K562 (cell line): ENCODE data around the gene HRCT1. TPM values are rescaled to one million over a fixed set of nuclear protein-coding genes. Genes with fewer than 3 reads are reported as not detected.
"Not testable (repeated sequence)": the region's sequence is repeated elsewhere in the genome, so short reads cannot be mapped to it uniquely, and the experiment has no call there.

Experiments used
- ATAC-seq: fragments of 200-7000 bp; cut with Tn5 transposase; 3 replicates; pipeline ENCODE4 v1.9.1; 2020; ENCODE audit warnings: moderate library complexity
- BruUV-seq: library from RNA; stranded (reverse); fragments of 400-500 nt; replicated peaks from 2 replicates; lab custom pipeline; 2021; lab: Mats Ljungman, UMichigan
- CTCF ChIA-PET: fragments of 300-600 bp; formaldehyde crosslinking; extraction: SDS; loops from one replicate; lab custom pipeline; 2021; ENCODE audit warnings: low intra/inter-chr PET ratio; lab: Yijun Ruan, JAX
- POLR2A ChIA-PET: fragments of 300-600, 350-650 bp; sonication (Branson Sonifier 250); formaldehyde crosslinking; extraction: SDS; loops from one replicate; lab custom pipeline; 2021; ENCODE audit warnings: antibody characterized with exemption, inconsistent platforms; lab: Yijun Ruan, JAX
- DNase-seq, 4 experiments: peaks; one replicate each; pipeline versions ENCODE4 v3.0.0 to v3.0.0-alpha.2; 2011 to 2018; ENCODE audit warnings: low spot score in 3 of 4, mixed read lengths in 3 of 4; ENCODE audit errors: extremely low read depth in 1 of 4
- FAIRE-seq: peaks from 2 replicates; lab custom pipeline; 2011; peaks lifted over from hg19 to GRCh38; lab: Jason Lieb, UNC
- H2AFZ ChIP-seq: 2 replicates; pipeline ENCODE4 v1.6.0; 2011; ENCODE audit warnings: low read depth, low read length, control low read depth, inconsistent platforms
- H3K27ac ChIP-seq: fragments of 200-600 bp; 3 replicates; pipeline ENCODE4 v1.8.0; 2011; ENCODE audit warnings: low read depth, mild to moderate bottlenecking, control low read depth, inconsistent platforms, low read length, moderate library complexity, mixed read lengths; ENCODE audit errors: extremely low read depth
- H3K27me3 ChIP-seq, 2 experiments: fragments of 300-600 bp in 1 of 2; 2 replicates in 1 of 2; 3 replicates in 1 of 2; pipeline versions ENCODE4 v1.6.0 to v1.8.0; 2011; ENCODE audit warnings: inconsistent platforms in 2 of 2, low read length in 2 of 2, mild to moderate bottlenecking in 1 of 2, mixed read lengths in 1 of 2, moderate library complexity in 1 of 2; ENCODE audit not compliant: control insufficient read depth in 2 of 2, insufficient read depth in 2 of 2
- H3K36me3 ChIP-seq: fragments of 300-600 bp; 3 replicates; pipeline ENCODE4 v1.8.0; 2011; ENCODE audit warnings: mild to moderate bottlenecking, low read length, inconsistent platforms; ENCODE audit not compliant: control insufficient read depth, insufficient read depth
- H3K4me1 ChIP-seq, 2 experiments: fragments of 200-600 bp in 1 of 2; replicated peaks in 1 of 2; 2 replicates in 1 of 2; 3 replicates in 1 of 2; pipeline versions ENCODE4 v1.5.1 to v1.8.0; 2011; ENCODE audit warnings: inconsistent platforms in 2 of 2, low read length in 2 of 2, mild to moderate bottlenecking in 1 of 2, mixed read lengths in 1 of 2, moderate library complexity in 1 of 2; ENCODE audit not compliant: control insufficient read depth in 2 of 2, insufficient read depth in 2 of 2
- H3K4me2 ChIP-seq: 2 replicates; pipeline ENCODE4 v1.6.1; 2011; ENCODE audit warnings: low read length, control low read depth, inconsistent platforms, mixed read lengths; ENCODE audit not compliant: insufficient read depth
- H3K4me3 ChIP-seq: fragments of 200-600 bp; sonication (generic), shearing (Covaris generic); 2 replicates; pipeline ENCODE4 v1.5.1; 2016; ENCODE audit warnings: control low read depth, inconsistent platforms
- H3K79me2 ChIP-seq: fragments of 200-600 bp; 3 replicates; pipeline ENCODE4 v1.8.0; 2011; ENCODE audit warnings: low read length, inconsistent platforms; ENCODE audit not compliant: control insufficient read depth, insufficient read depth
- H3K9ac ChIP-seq, 2 experiments: 2 replicates each; pipeline versions ENCODE4 v1.6.0 to v1.6.1; 2011; ENCODE audit warnings: low read depth in 2 of 2, low read length in 2 of 2, control low read depth in 1 of 2, inconsistent platforms in 1 of 2, mild to moderate bottlenecking in 1 of 2, mixed read lengths in 1 of 2; ENCODE audit not compliant: insufficient read depth in 1 of 2
- H3K9me1 ChIP-seq: one replicate; pipeline ENCODE4 v1.6.0; 2011; ENCODE audit warnings: inconsistent platforms, mild to moderate bottlenecking, low read length, moderate library complexity; ENCODE audit not compliant: control insufficient read depth, insufficient read depth
- H3K9me3 ChIP-seq: replicated peaks from 2 replicates; pipeline ENCODE4 v1.5.1; 2011; ENCODE audit warnings: low read depth, low read length, inconsistent platforms; ENCODE audit not compliant: control insufficient read depth, insufficient read depth
- H4K20me1 ChIP-seq: replicated peaks from 2 replicates; pipeline ENCODE4 v1.6.1; 2011; ENCODE audit warnings: low read length, inconsistent platforms, mixed read lengths; ENCODE audit not compliant: control insufficient read depth, insufficient read depth
- CAMTA2 ChIP-seq: fragments of 250-450 bp; sonication (Bioruptor Pico); conservative IDR thresholded peaks from 2 replicates; pipeline ENCODE4 v1.5.1; 2022
- CHCHD3 ChIP-seq: fragments of 250-450 bp; sonication (Bioruptor Pico); IDR thresholded peaks from 2 replicates; pipeline ENCODE4 v2.1.2; 2022; ENCODE audit warnings: mild to moderate bottlenecking
- E2F8 ChIP-seq: fragments of 450-650 bp; IDR thresholded peaks from 2 replicates; pipeline ENCODE4 v1.7.1; 2018; ENCODE audit warnings: mild to moderate bottlenecking, low read depth; ENCODE audit not compliant: partially characterized antibody
- GATAD2A ChIP-seq: fragments of 450-650 bp; IDR thresholded peaks from 2 replicates; pipeline ENCODE4 v1.6.1; 2017
- IRF1 ChIP-seq: sonication (generic); formaldehyde crosslinking; IDR thresholded peaks from 2 replicates; pipeline ENCODE4 v1.8.0; 2022; ENCODE audit warnings: missing genetic modification reagents, mild to moderate bottlenecking, borderline replicate concordance
- MAZ ChIP-seq, 2 experiments: fragments of 450-650 bp in 1 of 2; sonication (generic) in 1 of 2; formaldehyde crosslinking; IDR thresholded peaks in 1 of 2; conservative IDR thresholded peaks in 1 of 2; 2 replicates each; pipeline versions ENCODE4 v1.4.0 to v1.5.0; 2020; ENCODE audit warnings: mild to moderate bottlenecking in 1 of 2, missing genetic modification reagents in 1 of 2
- RB1 ChIP-seq: fragments of 450-650 bp; IDR thresholded peaks from 2 replicates; pipeline ENCODE4 v1.6.1; 2017; ENCODE audit warnings: low read depth, mild to moderate bottlenecking
- STAT5B ChIP-seq: fragments of 250-450 bp; sonication (Bioruptor Pico); IDR thresholded peaks from 2 replicates; pipeline ENCODE4 v1.8.0; 2021; ENCODE audit warnings: mild to moderate bottlenecking, inconsistent platforms
- TAF1 ChIP-seq: IDR thresholded peaks from 2 replicates; pipeline ENCODE4 v1.6.1; 2011; ENCODE audit warnings: mild to moderate bottlenecking, low read length, moderate library complexity; ENCODE audit not compliant: insufficient read depth, control insufficient read depth, severe bottlenecking; ENCODE audit errors: extremely low read depth
- TCF15 ChIP-seq: fragments of 250-450 bp; sonication (Bioruptor Pico); IDR thresholded peaks from 2 replicates; pipeline ENCODE4 v1.8.0; 2022; ENCODE audit warnings: moderate library complexity, mild to moderate bottlenecking, inconsistent platforms
- ZNF121 ChIP-seq: sonication (generic); formaldehyde crosslinking; conservative IDR thresholded peaks from 2 replicates; pipeline ENCODE4 v1.8.0; 2022; ENCODE audit warnings: missing genetic modification reagents
- WGBS: fragments of 100-300 bp; shearing (Covaris generic); methylation state at CpG from one replicate; pipeline ENCODE4 v1.1.6; 2016; ENCODE audit warnings: low coverage, mixed read lengths; ENCODE audit not compliant: insufficient coverage; ENCODE audit errors: missing lambda C conversion rate; 5-methylcytosine and 5-hydroxymethylcytosine counted together
- in situ Hi-C: fragments of 300-500 bp; cut with MboI; formaldehyde crosslinking; loops from 4 replicates; pipeline ENCODE4 v1.15.0; 2018; ENCODE audit warnings: inconsistent platforms, mixed read lengths
- intact Hi-C: fragments of 100-400 bp; cut with micrococcal nuclease; formaldehyde crosslinking; loops from 2 replicates; pipeline ENCODE4 v1.14.2; 2022
- polyA plus RNA-seq, 8 experiments: library from polyadenylated mRNA; depleted of rRNA in 4 of 8; stranded (reverse) in 5 of 8; unstranded in 3 of 8; fragments of >200 nt; fragmentation: Nextera tagmentation in 2 of 8; fragmentation: Illumina TruSeq in 1 of 8; extraction: Ambion mirVana in 2 of 8; extraction: Trizol in 1 of 8; gene quantifications; 2 replicates each; pipeline versions ENCODE4 v1.2.1 to v1.2.3, GENCODE V29; 2011 to 2014; ENCODE audit warnings: inconsistent platforms in 1 of 8, missing spikeins in 1 of 8
- total RNA-seq, 7 experiments: library from RNA; depleted of rRNA in 6 of 7; stranded (reverse); fragments of >200 nt in 6 of 7; fragmentation: Illumina TruSeq in 2 of 7; extraction: Trizol in 2 of 7; gene quantifications; 2 replicates each; pipeline versions ENCODE4 v1.2.1 to v1.2.3, GENCODE V29; 2011 to 2021; ENCODE audit warnings: low replicate concordance in 1 of 7

HRCT1 gene
- total and polyA plus RNA-seq, 9 of the 15 experiments (the other 6 are each of a cell fraction or from before 2014, with no cell fraction given): 0.40 TPM; not detected in 8

- ATAC-seq, intact Hi-C loops, H4K20me1 ChIP-seq, H2AFZ ChIP-seq, H3K9ac ChIP-seq, H3K9me3 ChIP-seq, H3K4me2 ChIP-seq, DNase-seq, in situ Hi-C loops, H3K4me3 ChIP-seq, H3K36me3 ChIP-seq, H3K79me2 ChIP-seq, H3K27me3 ChIP-seq, FAIRE-seq, CTCF ChIA-PET, H3K27ac ChIP-seq, BruUV-seq, H3K9me1 ChIP-seq: not testable (repeated sequence)
- POLR2A ChIA-PET: interaction anchor here (3.3 kb wide), 1 partner anchor 11 kb away, joined by 20 read pairs; no protein-coding TSS in a partner anchor
- H3K4me1 ChIP-seq: peaks cover 44 to 53% of the 10 kb centered on the region in 2 experiments; a peak in 4 of 5 replicates
Measured at GRCh38 chr9:35913429-35913828, 7.4 kb downstream of the HRCT1 start.

GRCh38 chr9:35914301-35914807 lies 8.4 kb downstream of the HRCT1 start:
- Histone ChIP-seq H2AFZ (peak overlapping the region; percentile 84), H3K9me1 (no peaks in the 10 kb centered on the region), H3K4me1 (peaks cover 49 to 53% of the 10 kb centered on the region in 2 experiments), H3K27ac (peak overlapping the region; percentile 95), H3K9ac (peak overlapping the region; percentile 32 to 71), H3K4me2 (peak overlapping the region; percentile 77), H3K36me3 (no peaks in the 10 kb centered on the region), H3K27me3 (no peaks in the 10 kb centered on the region), H3K79me2 (no peaks in the 10 kb centered on the region), H3K4me3 (no peak overlapping the region), H4K20me1 (no peaks in the 10 kb centered on the region), H3K9me3 (no peaks in the 10 kb centered on the region)
- POLR2A ChIA-PET: interaction anchor here (3.3 kb wide), 1 partner anchor 10 kb away, joined by 20 read pairs; no protein-coding TSS in a partner anchor
- no TSS peak for BruUV-seq
- intact Hi-C loops: no loop called here
- FAIRE-seq (no peak), DNase-seq (peak; percentile 74 to 92 (median 81)), ATAC-seq (peak; percentile 93)
- in situ Hi-C loops: no loop called here
- 0% methylated on average over 8 of the region's 9 CpGs for WGBS
- CTCF ChIA-PET: no interaction called here
- TF ChIP-seq TCF15 (no peak), TAF1 (peak; percentile 47), IRF1 (CRISPR knock-in tag) (no peak), MAZ (CRISPR knock-in tag; conservative IDR thresholded peaks at IDR 0.05 in 1 of 2, IDR thresholded peaks at IDR 0.05 in 1 of 2) (peak; percentile 31 to 47; a peak in 2 of 4 replicates), RB1 (peak; percentile 38; the same call in 1 of the 2 replicates), CHCHD3 (no peak), STAT5B (CRISPR knock-in tag) (no peak), CAMTA2 (no peak), GATAD2A (peak; percentile 66; the same call in 1 of the 2 replicates), ZNF121 (CRISPR knock-in tag) (no peak), E2F8 (no peak)
